HG02759 (cell line): ENCODE data around the gene KDM4C.
A peak's percentile ranks its signal among the peaks of the same experiment; 100 is the strongest.

Experiments used
- ATAC-seq: cut with Tn5 transposase; IDR thresholded peaks from one replicate; pipeline ENCODE4 v1.9.1; 2021; ENCODE audit warnings: mild to moderate bottlenecking, moderate library complexity; ENCODE audit not compliant: unreplicated experiment

Gene KDM4C

GRCh38 chr9:6852243-6852963, 94.6 kb downstream of the KDM4C start:
- ATAC-seq = no peak

GRCh38 chr9:6855860-6856259, 98.1 kb downstream of the KDM4C start:
- no peak for ATAC-seq

- no peak for ATAC-seq
These were observed 106.3 kb downstream of the KDM4C start for GRCh38 chr9:6864102-6864501.

- ATAC-seq = no peak
These were observed 111.5 kb downstream of the KDM4C start for GRCh38 chr9:6869081-6869948.

- ATAC-seq = no peak
These were observed 112.4 kb downstream of the KDM4C start for GRCh38 chr9:6870149-6870548.

GRCh38 chr9:6870650-6871477, 113.1 kb downstream of the KDM4C start:
- ATAC-seq = no peak

GRCh38 chr9:6873857-6874256, 116.1 kb downstream of the KDM4C start:
- no peak for ATAC-seq

GRCh38 chr9:6876195-6876894, 118.6 kb downstream of the KDM4C start:
- ATAC-seq = no peak

- ATAC-seq = no peak
These were observed 119.9 kb downstream of the KDM4C start for GRCh38 chr9:6877671-6878161.

- ATAC-seq = no peak
These were observed 122.9 kb downstream of the KDM4C start for GRCh38 chr9:6880626-6881025.

- no peak for ATAC-seq
These were observed 126.3 kb downstream of the KDM4C start for GRCh38 chr9:6884101-6884500.

- ATAC-seq = no peak
These were observed 127.2 kb downstream of the KDM4C start for GRCh38 chr9:6884990-6885389.

- ATAC-seq = no peak
These were observed 129.3 kb downstream of the KDM4C start for GRCh38 chr9:6887051-6887450.

- no peak for ATAC-seq
These were observed 132.1 kb downstream of the KDM4C start for GRCh38 chr9:6889868-6890267.

- peak; percentile 20 for ATAC-seq
These were observed 135.8 kb downstream of the KDM4C start for GRCh38 chr9:6893350-6894131.

GRCh38 chr9:6894135-6894534, 136.4 kb downstream of the KDM4C start:
- ATAC-seq = peak; percentile 93

GRCh38 chr9:6895754-6896153, 138.0 kb downstream of the KDM4C start:
- ATAC-seq = no peak

- no peak for ATAC-seq
These were observed 138.8 kb downstream of the KDM4C start for GRCh38 chr9:6896562-6896961.

GRCh38 chr9:6897207-6897822, 139.5 kb downstream of the KDM4C start:
- no peak for ATAC-seq
